BLaER1 treated with 17β-estradiol and CSF1 and Interleukin-3, amounts not matched to agents 10 nM and 100 nM (cell line): ENCODE data around the gene NR1H2.

Source experiments
- H3K27ac ChIP-seq, 11 experiments: shearing (Covaris generic); formaldehyde crosslinking; 2 replicates each; pipeline ENCODE4 v1.8.1; 2022
- H3K27me3 ChIP-seq, 11 experiments: shearing (Covaris generic); formaldehyde crosslinking; 2 replicates each; pipeline ENCODE4 v1.8.1; 2022
- H3K36me3 ChIP-seq, 11 experiments: shearing (Covaris generic); formaldehyde crosslinking; 2 replicates each; pipeline ENCODE4 v1.8.1; 2022
- H3K4me1 ChIP-seq, 10 experiments: shearing (Covaris generic); formaldehyde crosslinking; 2 replicates each; pipeline ENCODE4 v1.8.1; 2022
- H3K4me2 ChIP-seq, 11 experiments: shearing (Covaris generic); formaldehyde crosslinking; 2 replicates each; pipeline ENCODE4 v1.8.1; 2022
- H3K4me3 ChIP-seq, 10 experiments: shearing (Covaris generic); formaldehyde crosslinking; 2 replicates each; pipeline ENCODE4 v1.8.1; 2022
- H3K9ac ChIP-seq, 11 experiments: shearing (Covaris generic); formaldehyde crosslinking; 2 replicates each; pipeline ENCODE4 v1.8.1; 2022
- H3K9me3 ChIP-seq, 11 experiments: shearing (Covaris generic); formaldehyde crosslinking; replicated peaks in 1 of 11; 2 replicates each; pipeline ENCODE4 v1.8.1; 2022
- H4K20me1 ChIP-seq, 11 experiments: shearing (Covaris generic); formaldehyde crosslinking; 2 replicates each; pipeline ENCODE4 v1.8.1; 2022
- Cebpa-rat ChIP-seq, 11 experiments: shearing (Covaris generic); IDR thresholded peaks; 2 replicates each; pipeline ENCODE4 v1.8.1; 2022

NR1H2 gene

GRCh38 chr19:50399368-50399745 lies 23.1 kb downstream of the NR1H2 start:
- Histone ChIP-seq H4K20me1 (peaks cover 0 to 62% (median 40%) of the 10 kb centered on the region in 11 experiments; a peak in 17 of 22 replicates), H3K27ac (no peak overlapping the region), H3K4me2 (no peak overlapping the region), H3K36me3 (peaks cover 31 to 97% (median 58%) of the 10 kb centered on the region in 11 experiments; a peak in 21 of 22 replicates), H3K4me1 (peaks cover 0 to 6% (median 0%) of the 10 kb centered on the region in 10 experiments; a peak in 2 of 20 replicates), H3K9me3 (no peaks in the 10 kb centered on the region), H3K9ac (no peak overlapping the region), H3K4me3 (no peak overlapping the region), H3K27me3 (no peaks in the 10 kb centered on the region)
- no peak for TF ChIP-seq Cebpa-rat (IDR thresholded peaks at IDR 0.05)

DNA sequence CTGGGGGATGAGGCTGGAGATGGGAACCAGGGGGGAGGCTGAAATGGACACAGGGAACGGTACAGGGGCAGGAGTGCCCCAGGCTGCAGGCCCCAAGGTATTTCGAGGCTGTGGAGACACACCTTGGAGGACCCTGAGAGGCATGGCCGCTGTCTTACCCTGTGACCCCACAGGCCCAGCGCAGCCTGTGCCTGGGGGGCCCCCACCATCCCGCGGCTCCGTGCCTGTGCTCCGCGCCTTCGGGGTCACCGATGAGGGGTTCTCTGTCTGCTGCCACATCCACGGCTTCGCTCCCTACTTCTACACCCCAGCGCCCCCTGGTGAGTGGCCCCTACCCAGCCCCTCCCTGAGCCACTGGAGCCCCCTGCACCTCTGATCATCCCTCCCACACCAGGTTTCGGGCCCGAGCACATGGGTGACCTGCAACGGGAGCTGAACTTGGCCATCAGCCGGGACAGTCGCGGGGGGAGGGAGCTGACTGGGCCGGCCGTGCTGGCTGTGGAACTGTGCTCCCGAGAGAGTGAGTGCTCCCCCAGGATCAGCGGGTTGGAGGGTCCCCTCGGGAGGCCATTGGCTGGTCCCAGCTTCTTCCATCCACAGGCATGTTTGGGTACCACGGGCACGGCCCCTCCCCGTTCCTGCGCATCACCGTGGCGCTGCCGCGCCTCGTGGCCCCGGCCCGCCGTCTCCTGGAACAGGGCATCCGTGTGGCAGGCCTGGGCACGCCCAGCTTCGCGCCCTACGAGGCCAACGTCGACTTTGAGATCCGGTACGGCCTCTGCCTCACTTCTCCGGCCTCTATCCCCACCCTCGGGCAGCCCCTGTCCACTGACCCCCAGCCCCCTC lies 25.6 kb downstream of the NR1H2 start:
- Histone ChIP-seq H3K27ac (no peak overlapping the region), H3K4me3 (no peak overlapping the region), H3K9ac (no peak overlapping the region), H3K9me3 (no peaks in the 10 kb centered on the region), H3K36me3 (peaks cover 31 to 97% (median 75%) of the 10 kb centered on the region in 11 experiments; a peak in 21 of 22 replicates), H3K4me2 (no peak overlapping the region), H3K27me3 (no peaks in the 10 kb centered on the region), H3K4me1 (peaks cover 0 to 6% (median 0%) of the 10 kb centered on the region in 10 experiments; a peak in 2 of 20 replicates), H4K20me1 (peaks cover 0 to 53% (median 26%) of the 10 kb centered on the region in 11 experiments; a peak in 17 of 22 replicates)
- TF ChIP-seq Cebpa-rat (IDR thresholded peaks at IDR 0.05), result no peak

DNA sequence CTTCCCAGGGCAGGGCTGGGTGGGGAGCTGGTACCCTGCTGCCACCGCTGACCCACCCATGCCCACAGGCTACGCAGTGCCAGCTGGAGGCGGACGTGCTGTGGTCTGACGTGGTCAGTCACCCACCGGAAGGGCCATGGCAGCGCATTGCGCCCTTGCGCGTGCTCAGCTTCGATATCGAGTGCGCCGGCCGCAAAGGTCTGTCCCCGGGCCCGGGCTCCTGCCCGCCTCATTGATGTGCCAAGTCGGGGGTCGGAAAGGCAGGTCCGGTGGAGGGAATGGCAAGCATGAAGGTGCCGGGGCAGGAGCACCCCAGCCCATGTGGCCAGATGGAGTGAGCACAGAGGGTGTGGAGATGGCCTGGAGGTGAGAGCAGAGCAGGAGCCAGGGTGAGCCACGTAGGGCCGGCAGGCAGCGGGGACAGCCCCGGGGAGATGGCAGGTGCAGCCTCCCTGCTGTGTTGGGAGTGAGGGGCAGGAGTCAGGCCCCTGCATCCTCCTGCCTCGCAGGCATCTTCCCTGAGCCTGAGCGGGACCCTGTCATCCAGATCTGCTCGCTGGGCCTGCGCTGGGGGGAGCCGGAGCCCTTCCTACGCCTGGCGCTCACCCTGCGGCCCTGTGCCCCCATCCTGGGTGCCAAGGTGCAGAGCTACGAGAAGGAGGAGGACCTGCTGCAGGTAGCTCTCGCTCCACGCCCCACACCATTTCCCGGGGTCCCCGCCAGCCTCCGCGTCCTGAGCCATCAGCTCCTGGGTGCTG lies 26.5 kb downstream of the NR1H2 start:
- peaks cover 36 to 97% (median 80%) of the 10 kb centered on the region in 11 experiments; a peak in 21 of 22 replicates for H3K36me3 ChIP-seq

DNA sequence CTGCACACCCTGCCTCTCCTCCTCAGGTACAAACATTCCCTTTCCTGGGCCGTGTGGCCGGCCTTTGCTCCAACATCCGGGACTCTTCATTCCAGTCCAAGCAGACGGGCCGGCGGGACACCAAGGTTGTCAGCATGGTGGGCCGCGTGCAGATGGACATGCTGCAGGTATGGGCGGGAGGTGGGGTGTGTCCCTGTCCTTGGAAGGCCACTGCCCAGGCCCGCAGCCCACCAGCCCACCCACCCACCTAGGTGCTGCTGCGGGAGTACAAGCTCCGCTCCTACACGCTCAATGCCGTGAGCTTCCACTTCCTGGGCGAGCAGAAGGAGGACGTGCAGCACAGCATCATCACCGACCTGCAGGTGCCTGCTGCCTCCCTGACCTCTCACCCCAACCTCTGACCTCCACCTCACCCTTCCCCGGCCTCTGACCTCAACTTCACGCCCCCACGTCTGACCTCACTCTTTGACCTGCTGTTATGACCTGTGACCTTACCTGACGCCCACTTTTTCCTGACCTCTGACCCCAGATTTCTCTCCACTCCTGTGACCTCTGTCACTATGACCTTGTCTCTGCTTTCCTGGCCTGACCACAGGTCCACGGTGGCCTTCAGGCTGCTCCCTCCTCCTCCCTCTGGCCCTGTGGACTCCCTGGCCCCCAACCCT lies 30.0 kb downstream of the NR1H2 start:
- H4K20me1 ChIP-seq, result peaks cover 0 to 18% (median 4%) of the 10 kb centered on the region in 11 experiments; a peak in 7 of 22 replicates
- peaks cover 0 to 5% (median 0%) of the 10 kb centered on the region in 11 experiments; a peak in 5 of 22 replicates for H3K9me3 ChIP-seq
- H3K4me1 ChIP-seq, result peaks cover 0 to 6% (median 0%) of the 10 kb centered on the region in 10 experiments; a peak in 2 of 20 replicates
- no peak for TF ChIP-seq Cebpa-rat (IDR thresholded peaks at IDR 0.05)
- no peaks in the 10 kb centered on the region for H3K27me3 ChIP-seq
- H3K4me2 ChIP-seq, result no peak overlapping the region
- no peak overlapping the region for H3K9ac ChIP-seq
- H3K4me3 ChIP-seq, result no peak overlapping the region
- no peak overlapping the region for H3K27ac ChIP-seq
- peaks cover 55 to 100% (median 97%) of the 10 kb centered on the region in 11 experiments for H3K36me3 ChIP-seq

More for the DNA sequence above, 26.5 kb downstream of the NR1H2 start:
- no peak overlapping the region for H3K4me3 ChIP-seq
- peaks cover 0 to 44% (median 23%) of the 10 kb centered on the region in 11 experiments; a peak in 17 of 22 replicates for H4K20me1 ChIP-seq
- no peaks in the 10 kb centered on the region for H3K27me3 ChIP-seq
- no peak overlapping the region for H3K27ac ChIP-seq
- H3K9ac ChIP-seq, result no peak overlapping the region
- no peaks in the 10 kb centered on the region for H3K9me3 ChIP-seq
- no peak overlapping the region for H3K4me2 ChIP-seq
- peaks cover 0 to 6% (median 0%) of the 10 kb centered on the region in 10 experiments; a peak in 2 of 20 replicates for H3K4me1 ChIP-seq
- no peak for TF ChIP-seq Cebpa-rat (IDR thresholded peaks at IDR 0.05)

GRCh38 chr19:50406829-50407228 lies 30.6 kb downstream of the NR1H2 start:
- Histone ChIP-seq H3K4me1 (peaks cover 0 to 6% (median 0%) of the 10 kb centered on the region in 10 experiments; a peak in 2 of 20 replicates), H3K27ac (no peak overlapping the region), H3K4me3 (no peak overlapping the region), H3K36me3 (peaks cover 54 to 100% (median 97%) of the 10 kb centered on the region in 11 experiments), H3K4me2 (no peak overlapping the region), H4K20me1 (peaks cover 0 to 13% (median 0%) of the 10 kb centered on the region in 11 experiments; a peak in 7 of 22 replicates), H3K9me3 (peaks cover 0 to 11% (median 1%) of the 10 kb centered on the region in 11 experiments; a peak in 12 of 22 replicates), H3K27me3 (no peaks in the 10 kb centered on the region), H3K9ac (no peak overlapping the region)
- TF ChIP-seq Cebpa-rat (IDR thresholded peaks at IDR 0.05), result no peak

- peaks cover 0 to 13% (median 11%) of the 10 kb centered on the region in 10 experiments; a peak in 18 of 20 replicates for H3K4me1 ChIP-seq
- peak overlapping the region in 1 of 11 experiments; percentile 9; a peak in 1 of 22 replicates for H3K9ac ChIP-seq
- H4K20me1 ChIP-seq, result peaks cover 0 to 8% (median 0%) of the 10 kb centered on the region in 11 experiments; a peak in 5 of 22 replicates
- no peak for TF ChIP-seq Cebpa-rat (IDR thresholded peaks at IDR 0.05)
- no peak overlapping the region for H3K4me3 ChIP-seq
- no peak overlapping the region for H3K27ac ChIP-seq
- peaks cover 35 to 100% (median 97%) of the 10 kb centered on the region in 11 experiments for H3K36me3 ChIP-seq
- H3K4me2 ChIP-seq, result no peak overlapping the region
- H3K27me3 ChIP-seq, result no peaks in the 10 kb centered on the region
- H3K9me3 ChIP-seq, result peaks cover 0 to 20% (median 9%) of the 10 kb centered on the region in 11 experiments; a peak in 13 of 22 replicates
These were observed 33.1 kb downstream of the NR1H2 start for GRCh38 chr19:50409347-50409746.

- H3K9me3 ChIP-seq, result peaks cover 0 to 20% (median 9%) of the 10 kb centered on the region in 11 experiments; a peak in 13 of 22 replicates
- H3K4me2 ChIP-seq, result no peak overlapping the region
- no peaks in the 10 kb centered on the region for H3K27me3 ChIP-seq
- TF ChIP-seq Cebpa-rat (IDR thresholded peaks at IDR 0.05), result no peak
- H3K4me3 ChIP-seq, result no peak overlapping the region
- no peak overlapping the region for H3K9ac ChIP-seq
- peaks cover 35 to 94% (median 90%) of the 10 kb centered on the region in 11 experiments for H3K36me3 ChIP-seq
- H4K20me1 ChIP-seq, result peaks cover 0 to 7% (median 0%) of the 10 kb centered on the region in 11 experiments; a peak in 5 of 22 replicates
- peaks cover 6 to 21% (median 19%) of the 10 kb centered on the region in 10 experiments for H3K4me1 ChIP-seq
- no peak overlapping the region for H3K27ac ChIP-seq
These were observed 33.9 kb downstream of the NR1H2 start for GRCh38 chr19:50410109-50410508.

- Histone ChIP-seq H3K27ac (no peak overlapping the region), H3K4me2 (no peak overlapping the region), H3K9ac (no peak overlapping the region), H4K20me1 (peaks cover 0 to 13% (median 0%) of the 10 kb centered on the region in 11 experiments; a peak in 4 of 22 replicates), H3K4me1 (peaks cover 27 to 42% (median 40%) of the 10 kb centered on the region in 10 experiments), H3K27me3 (no peaks in the 10 kb centered on the region), H3K4me3 (no peak overlapping the region), H3K9me3 (peaks cover 0 to 20% (median 9%) of the 10 kb centered on the region in 11 experiments; a peak in 13 of 22 replicates), H3K36me3 (peaks cover 30 to 71% (median 68%) of the 10 kb centered on the region in 11 experiments)
- TF ChIP-seq Cebpa-rat (IDR thresholded peaks at IDR 0.05), result no peak
These were observed 36.2 kb downstream of the NR1H2 start for GRCh38 chr19:50412419-50412818.
